GM10266 (cell line): ENCODE measurements around the gene HAUS8.

Source experiments
- DNase-seq: peaks from one replicate; pipeline ENCODE4 v3.0.0; 2012; ENCODE audit errors: extremely low spot score
- TF ChIP-seq, protein P1 (sequence below): IDR thresholded peaks from 2 replicates; pipeline ENCODE4 v1.5.1; 2012; ENCODE audit warnings: mild to moderate bottlenecking, low read depth; ENCODE audit not compliant: control insufficient read depth, insufficient read depth; ENCODE audit errors: missing control alignments

Gene HAUS8

DNA sequence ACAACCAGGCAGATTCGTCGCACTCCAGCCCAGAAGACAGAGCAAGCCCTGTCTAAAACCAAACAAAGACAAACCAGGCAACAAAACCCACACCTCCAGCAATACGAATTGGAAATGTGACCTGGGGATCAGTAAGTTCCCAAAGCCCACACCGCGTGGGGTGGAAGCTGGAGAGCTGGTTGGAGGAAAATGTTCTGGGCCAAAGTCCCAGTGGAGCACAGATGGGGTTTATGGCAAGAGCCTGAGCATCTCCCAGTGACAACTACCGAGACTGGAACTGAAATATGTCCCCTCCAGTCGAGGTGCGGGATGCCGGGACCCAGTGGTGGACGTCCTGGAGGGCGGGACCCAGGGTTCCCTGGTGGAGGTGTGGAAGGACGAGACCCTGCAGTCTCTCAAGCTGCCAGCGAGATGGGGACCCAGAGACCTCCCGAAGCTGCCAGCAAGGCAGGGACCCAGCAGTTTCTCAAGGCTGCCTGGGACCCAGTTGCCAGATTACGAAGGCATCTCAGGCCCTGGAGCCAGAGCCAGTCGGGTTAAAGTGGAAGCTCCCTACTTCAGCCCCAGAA, 26.3 kb downstream of the HAUS8 start:
- TF ChIP-seq, protein P1, sequence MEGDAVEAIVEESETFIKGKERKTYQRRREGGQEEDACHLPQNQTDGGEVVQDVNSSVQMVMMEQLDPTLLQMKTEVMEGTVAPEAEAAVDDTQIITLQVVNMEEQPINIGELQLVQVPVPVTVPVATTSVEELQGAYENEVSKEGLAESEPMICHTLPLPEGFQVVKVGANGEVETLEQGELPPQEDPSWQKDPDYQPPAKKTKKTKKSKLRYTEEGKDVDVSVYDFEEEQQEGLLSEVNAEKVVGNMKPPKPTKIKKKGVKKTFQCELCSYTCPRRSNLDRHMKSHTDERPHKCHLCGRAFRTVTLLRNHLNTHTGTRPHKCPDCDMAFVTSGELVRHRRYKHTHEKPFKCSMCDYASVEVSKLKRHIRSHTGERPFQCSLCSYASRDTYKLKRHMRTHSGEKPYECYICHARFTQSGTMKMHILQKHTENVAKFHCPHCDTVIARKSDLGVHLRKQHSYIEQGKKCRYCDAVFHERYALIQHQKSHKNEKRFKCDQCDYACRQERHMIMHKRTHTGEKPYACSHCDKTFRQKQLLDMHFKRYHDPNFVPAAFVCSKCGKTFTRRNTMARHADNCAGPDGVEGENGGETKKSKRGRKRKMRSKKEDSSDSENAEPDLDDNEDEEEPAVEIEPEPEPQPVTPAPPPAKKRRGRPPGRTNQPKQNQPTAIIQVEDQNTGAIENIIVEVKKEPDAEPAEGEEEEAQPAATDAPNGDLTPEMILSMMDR = no peak
- DNase-seq = no peak

DNA sequence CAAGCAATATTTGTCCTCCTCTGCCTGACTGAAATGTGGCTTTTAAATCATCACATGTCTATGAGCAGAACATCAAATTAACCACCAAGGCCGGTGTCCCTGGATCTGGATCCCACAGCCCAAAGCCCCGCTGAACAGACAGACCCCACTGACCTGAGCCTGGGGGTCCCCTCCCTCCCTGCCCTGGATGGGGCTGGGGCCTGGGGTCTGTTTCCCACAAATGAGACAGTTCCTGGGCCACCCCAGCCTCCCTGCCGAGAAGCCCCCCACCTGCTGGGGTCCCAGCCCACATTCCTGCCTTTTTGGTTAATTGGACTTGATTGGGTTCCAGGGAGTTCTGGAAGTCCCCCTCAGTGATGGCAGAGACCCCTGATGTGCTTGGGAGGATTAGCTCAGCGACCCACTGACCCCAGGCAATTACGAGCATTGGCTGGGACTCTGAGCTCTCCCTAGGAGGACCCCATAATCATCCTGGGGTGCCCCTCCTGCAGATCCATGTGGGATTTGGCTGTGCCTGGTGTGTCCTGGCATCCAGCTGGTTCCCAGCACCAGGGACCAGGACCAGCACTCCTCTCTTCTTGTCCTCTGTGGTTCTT, 29.2 kb downstream of the HAUS8 start:
- TF ChIP-seq, protein P1 = no peak
- DNase-seq = no peak

DNA sequence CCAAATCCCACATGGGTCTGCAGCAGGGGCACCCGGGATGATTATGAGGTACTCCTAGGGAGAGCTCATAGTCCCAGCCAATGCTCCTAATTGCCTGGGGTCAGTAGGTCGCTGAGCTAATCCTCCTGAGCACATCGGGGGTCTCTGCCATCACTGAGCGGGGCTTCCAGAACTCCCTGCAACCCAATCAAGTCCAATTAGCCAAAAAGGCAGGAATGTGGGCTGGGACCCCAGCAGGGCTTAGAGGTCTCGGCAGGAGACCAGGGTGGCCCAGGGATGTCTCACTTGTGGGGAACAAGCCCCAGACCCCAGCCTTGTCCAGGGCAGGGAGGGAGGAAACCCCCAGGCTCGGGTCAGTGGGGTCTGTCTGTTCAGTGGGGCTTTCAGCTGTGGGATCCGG, 31.5 kb downstream of the HAUS8 start:
- no peak for DNase-seq
- TF ChIP-seq, protein P1 = no peak

DNA sequence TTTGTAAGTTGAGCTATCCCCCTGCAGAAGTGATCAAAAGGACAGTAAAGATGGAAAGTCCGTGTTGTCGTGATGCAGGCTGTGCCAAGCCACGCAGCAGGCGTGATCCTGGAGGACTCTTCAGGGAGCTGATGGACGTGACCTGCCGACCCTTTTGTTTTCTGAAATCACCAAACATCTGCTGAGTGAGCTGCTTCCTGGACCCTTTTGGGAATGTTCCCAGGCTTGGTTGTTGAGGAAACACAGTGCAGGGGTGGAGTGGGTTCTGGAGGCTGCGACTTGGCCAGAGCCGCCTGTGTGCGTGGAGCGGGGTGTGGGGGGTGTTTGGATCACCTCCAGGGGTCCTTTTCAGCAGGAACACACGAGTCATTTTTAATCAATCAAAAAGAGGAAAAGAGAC, 33.3 kb downstream of the HAUS8 start:
- no peak for DNase-seq
- TF ChIP-seq, protein P1 = no peak

DNA sequence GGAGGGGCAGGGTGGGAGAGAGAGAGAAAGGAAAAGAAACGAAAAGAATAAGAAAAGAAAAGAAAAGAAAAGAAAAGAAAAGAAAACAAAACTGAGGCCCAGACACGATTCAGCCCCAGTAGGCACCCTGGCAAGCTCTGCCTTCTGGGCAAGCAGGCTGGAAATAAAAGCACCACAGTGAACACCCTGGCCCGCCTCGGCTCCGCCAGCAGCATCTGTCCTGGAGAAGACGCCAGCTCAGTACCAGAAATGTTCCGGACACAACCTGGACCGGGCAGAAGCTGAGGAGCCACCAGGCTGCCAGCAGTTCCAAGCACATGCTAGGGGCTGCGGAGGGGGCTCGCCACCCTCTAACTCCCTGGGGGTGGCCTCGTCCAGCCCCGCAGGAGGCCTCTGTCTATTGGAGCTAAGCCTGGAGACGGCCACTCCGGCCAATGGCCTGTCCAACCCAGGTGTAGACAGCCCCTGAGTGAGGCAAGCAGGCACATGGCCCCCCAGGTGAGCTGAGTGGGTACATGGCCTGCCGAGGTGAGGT, 37.2 kb downstream of the HAUS8 start:
- TF ChIP-seq, protein P1 = no peak
- DNase-seq = no peak

DNA sequence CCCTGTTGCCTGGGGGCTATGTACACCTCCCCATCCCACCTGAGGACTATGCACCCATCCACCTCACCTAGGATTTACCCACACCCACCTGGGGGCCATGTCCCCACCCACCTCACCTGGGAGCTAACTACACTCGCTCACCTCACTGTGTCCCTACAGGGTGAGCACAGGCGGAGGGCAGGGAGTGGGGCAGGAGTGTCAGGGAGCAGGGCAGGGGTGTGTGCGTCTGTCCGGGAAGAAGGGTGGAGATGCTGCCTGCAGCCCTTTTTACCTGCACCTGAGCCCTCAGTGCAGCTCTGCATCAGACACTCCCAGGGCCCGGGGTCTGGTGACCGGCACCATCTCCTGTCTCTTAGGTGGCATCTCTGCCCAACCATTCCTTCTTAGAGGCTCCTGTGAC, 38.1 kb downstream of the HAUS8 start:
- TF ChIP-seq, protein P1 = no peak
- no peak for DNase-seq

DNA sequence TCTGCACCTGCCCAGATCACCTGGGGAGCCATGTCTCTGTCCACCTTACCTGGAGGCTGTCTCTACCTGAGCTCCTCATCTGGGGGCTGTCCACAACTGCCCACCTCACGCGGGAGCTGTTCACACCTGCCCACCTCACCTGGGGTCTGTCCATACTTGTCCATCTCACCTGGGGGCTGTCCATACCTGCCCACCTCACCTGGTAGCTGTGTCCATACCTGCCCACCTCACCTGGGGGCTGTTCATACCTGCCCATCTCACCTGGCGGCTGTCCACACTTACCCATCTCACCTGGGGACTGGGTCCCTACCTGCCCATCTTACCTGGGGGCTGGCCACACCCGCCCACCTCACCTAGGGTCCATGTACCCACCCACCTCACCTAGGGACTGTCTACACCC, 38.6 kb downstream of the HAUS8 start:
- DNase-seq = no peak
- TF ChIP-seq, protein P1 = no peak
